H1 (cell line): ENCODE results near the gene SLC35B1. TPM values are rescaled to one million over a fixed set of nuclear protein-coding genes. Genes with fewer than 3 reads are reported as not detected.

Source experiments
- CTCF ChIA-PET: fragments of 300-600 bp; sonication (Branson Sonifier 250); formaldehyde crosslinking; loops from one replicate; lab custom pipeline; 2021; ENCODE audit not compliant: partially characterized antibody; lab: Charles Lee
- POLR2A ChIA-PET: fragments of 300-600 bp; sonication (Branson Sonifier 250); formaldehyde crosslinking; loops from one replicate; lab custom pipeline; 2021; ENCODE audit warnings: inconsistent platforms; ENCODE audit not compliant: partially characterized antibody; lab: Charles Lee
- DNase-seq, 2 experiments: peaks; one replicate each; pipeline versions ENCODE4 v3.0.0 to v3.0.0-alpha.2; 2010 to 2022; ENCODE audit warnings: low spot score in 2 of 2, low read depth in 1 of 2, mixed read lengths in 1 of 2
- FAIRE-seq: peaks from 2 replicates; lab custom pipeline; 2011; peaks lifted over from hg19 to GRCh38; lab: Jason Lieb, UNC
- H2AFZ ChIP-seq: 2 replicates; pipeline ENCODE4 v1.8.1; 2012; ENCODE audit warnings: low read length, inconsistent platforms
- H2AK5ac ChIP-seq: 2 replicates; pipeline ENCODE4 v1.6.1; 2013; ENCODE audit warnings: low read depth, low read length
- H2BK120ac ChIP-seq: replicated peaks from 2 replicates; pipeline ENCODE3; 2013; ENCODE audit warnings: low read depth, low read length, inconsistent platforms
- H2BK12ac ChIP-seq: 2 replicates; pipeline ENCODE4 v1.6.1; 2013; ENCODE audit warnings: low read depth, low read length
- H2BK15ac ChIP-seq: 2 replicates; pipeline ENCODE4 v1.6.1; 2013; ENCODE audit warnings: low read length
- H2BK20ac ChIP-seq: 2 replicates; pipeline ENCODE4 v1.6.1; 2013; ENCODE audit warnings: low read length
- H2BK5ac ChIP-seq: 2 replicates; pipeline ENCODE4 v1.6.1; 2013; ENCODE audit warnings: low read depth, low read length
- H3K14ac ChIP-seq: 2 replicates; pipeline ENCODE4 v1.6.1; 2013; ENCODE audit warnings: inconsistent platforms; ENCODE audit not compliant: insufficient read length
- H3K18ac ChIP-seq: 2 replicates; pipeline ENCODE4 v1.6.1; 2013; ENCODE audit warnings: low read length; ENCODE audit errors: extremely low read depth
- H3K23ac ChIP-seq: 2 replicates; pipeline ENCODE4 v1.6.1; 2013; ENCODE audit warnings: inconsistent platforms; ENCODE audit not compliant: insufficient read length
- H3K23me2 ChIP-seq: 2 replicates; pipeline ENCODE4 v1.6.1; 2013; ENCODE audit warnings: low read depth, low read length
- H3K27ac ChIP-seq: 2 replicates; pipeline ENCODE4 v1.6.1; 2011; ENCODE audit warnings: low read depth, low read length, inconsistent platforms
- H3K27me3 ChIP-seq, 4 experiments: replicated peaks in 1 of 4; 1 replicate in 1 of 4; 2 replicates in 3 of 4; pipeline versions ENCODE4 v1.6.1 to v1.8.1; 2011 to 2013; ENCODE audit warnings: low read length in 3 of 4, mild to moderate bottlenecking in 3 of 4, inconsistent platforms in 2 of 4, mixed read lengths in 2 of 4, moderate library complexity in 1 of 4; ENCODE audit not compliant: control insufficient read depth in 3 of 4, insufficient read depth in 3 of 4; ENCODE audit errors: extremely low read depth in 1 of 4
- H3K36me3 ChIP-seq, 4 experiments: 2 replicates each; pipeline versions ENCODE4 v1.6.1 to v1.8.1; 2011 to 2013; ENCODE audit warnings: mild to moderate bottlenecking in 4 of 4, low read length in 3 of 4, moderate library complexity in 2 of 4, control low read depth in 1 of 4, inconsistent platforms in 1 of 4; ENCODE audit not compliant: insufficient read depth in 4 of 4, control insufficient read depth in 2 of 4
- H3K4ac ChIP-seq: replicated peaks from 2 replicates; pipeline ENCODE3; 2013; ENCODE audit warnings: low read length, low read depth, mixed read lengths, inconsistent platforms; ENCODE audit not compliant: insufficient read length
- H3K4me1 ChIP-seq, 4 experiments: replicated peaks in 1 of 4; 1 replicate in 1 of 4; 2 replicates in 3 of 4; pipeline versions ENCODE4 v1.6.1 to v1.8.1; 2011 to 2013; ENCODE audit warnings: low read length in 3 of 4, inconsistent platforms in 2 of 4, mixed read lengths in 1 of 4; ENCODE audit not compliant: insufficient read depth in 4 of 4, control insufficient read depth in 3 of 4
- H3K4me2 ChIP-seq, 2 experiments: 2 replicates each; pipeline versions ENCODE4 v1.6.1 to v1.8.1; 2011 to 2013; ENCODE audit warnings: low read depth in 2 of 2, low read length in 2 of 2, control low read depth in 1 of 2, inconsistent platforms in 1 of 2, mild to moderate bottlenecking in 1 of 2; ENCODE audit not compliant: insufficient read depth in 1 of 2
- H3K4me3 ChIP-seq, 4 experiments: fragments of 200-600, 300-600 bp in 1 of 4; sonication (generic), shearing (Covaris generic), sonication (Bioruptor Twin) in 1 of 4; 2 replicates each; pipeline versions ENCODE4 v1.5.1 to v1.8.1; 2011 to 2016; ENCODE audit warnings: low read length in 4 of 4, low read depth in 3 of 4, control low read depth in 2 of 4, inconsistent platforms in 2 of 4, mild to moderate bottlenecking in 2 of 4, mixed read lengths in 1 of 4, moderate library complexity in 1 of 4; ENCODE audit not compliant: insufficient read depth in 2 of 4; ENCODE audit errors: extremely low read depth in 1 of 4
- H3K56ac ChIP-seq: replicated peaks from 2 replicates; pipeline ENCODE3; 2013; ENCODE audit warnings: low read depth, mild to moderate bottlenecking, mixed read lengths, low read length, inconsistent platforms; ENCODE audit not compliant: insufficient read length
- H3K79me1 ChIP-seq: 2 replicates; pipeline ENCODE4 v1.6.1; 2013; ENCODE audit warnings: low read depth, low read length, control low read depth
- H3K79me2 ChIP-seq, 2 experiments: 2 replicates each; pipeline versions ENCODE4 v1.6.1 to v1.8.1; 2012 to 2013; ENCODE audit warnings: low read length in 2 of 2, mild to moderate bottlenecking in 2 of 2, inconsistent platforms in 1 of 2; ENCODE audit not compliant: insufficient read depth in 2 of 2, control insufficient read depth in 1 of 2
- H3K9ac ChIP-seq, 4 experiments: replicated peaks in 1 of 4; 1 replicate in 1 of 4; 2 replicates in 3 of 4; pipeline versions ENCODE4 v1.6.1 to v1.8.1; 2011 to 2013; ENCODE audit warnings: low read depth in 3 of 4, low read length in 3 of 4, control low read depth in 2 of 4, mild to moderate bottlenecking in 2 of 4, moderate library complexity in 2 of 4, inconsistent platforms in 1 of 4; ENCODE audit errors: extremely low read depth in 1 of 4
- H3K9me3 ChIP-seq, 2 experiments: 2 replicates each; pipeline versions ENCODE4 v1.6.1 to v1.8.1; 2012 to 2013; ENCODE audit warnings: mild to moderate bottlenecking in 2 of 2, moderate library complexity in 2 of 2, control low read depth in 1 of 2, inconsistent platforms in 1 of 2, low read depth in 1 of 2, low read length in 1 of 2, mixed read lengths in 1 of 2; ENCODE audit not compliant: insufficient read depth in 2 of 2
- H4K20me1 ChIP-seq, 2 experiments: replicated peaks in 1 of 2; 2 replicates each; pipeline versions ENCODE3 to v1.8.1; 2011 to 2013; ENCODE audit warnings: inconsistent platforms in 2 of 2, low read length in 2 of 2, mild to moderate bottlenecking in 1 of 2; ENCODE audit not compliant: insufficient read depth in 2 of 2, control insufficient read depth in 1 of 2
- H4K5ac ChIP-seq: 2 replicates; pipeline ENCODE4 v1.6.1; 2013; ENCODE audit warnings: low read length, low read depth, mixed read lengths, inconsistent platforms; ENCODE audit not compliant: insufficient read length
- H4K8ac ChIP-seq: 2 replicates; pipeline ENCODE4 v1.8.0; 2013; ENCODE audit warnings: mild to moderate bottlenecking, moderate library complexity, low read length, inconsistent platforms; ENCODE audit not compliant: insufficient read depth; ENCODE audit errors: extremely low read depth
- H4K91ac ChIP-seq: replicated peaks from 2 replicates; pipeline ENCODE3; 2013; ENCODE audit warnings: low read length, mixed read lengths, inconsistent platforms; ENCODE audit not compliant: insufficient read length
- CEBPB ChIP-seq: IDR thresholded peaks from 2 replicates; pipeline ENCODE4 v1.6.1; 2012; ENCODE audit warnings: low read depth, low read length
- CHD1 ChIP-seq: IDR thresholded peaks from 2 replicates; pipeline ENCODE4 v1.6.1; 2012; ENCODE audit warnings: low read depth, low read length, improper control_type of control experiment
- GTF2F1 ChIP-seq: IDR thresholded peaks from 2 replicates; pipeline ENCODE4 v1.6.1; 2012; ENCODE audit warnings: low read depth, low read length, improper control_type of control experiment, borderline replicate concordance
- HDAC6 ChIP-seq: IDR thresholded peaks from one replicate; pipeline ENCODE4 v1.7.1; 2012; ENCODE audit warnings: low read depth, mild to moderate bottlenecking, inconsistent platforms, low read length, moderate library complexity
- NRF1 ChIP-seq: IDR thresholded peaks from 2 replicates; pipeline ENCODE4 v1.6.1; 2011; ENCODE audit warnings: mild to moderate bottlenecking, low read depth, low read length, improper control_type of control experiment
- RAD21 ChIP-seq, 2 experiments: IDR thresholded peaks in 1 of 2; conservative IDR thresholded peaks in 1 of 2; 2 replicates each; pipeline ENCODE4 v1.6.1; 2011; ENCODE audit warnings: low read depth in 2 of 2, low read length in 2 of 2, improper control_type of control experiment in 1 of 2, inconsistent platforms in 1 of 2, mild to moderate bottlenecking in 1 of 2, moderate library complexity in 1 of 2
- WGBS, 2 experiments: shearing (Covaris generic) in 1 of 2; methylation state at CpG; one replicate each; pipeline versions ENCODE4 v1.1.6 to v1.1.7; 2013 to 2015; ENCODE audit warnings: low lambda C conversion rate in 2 of 2, mixed read lengths in 2 of 2, inconsistent platforms in 1 of 2, low coverage in 1 of 2, missing lambda C conversion rate in 1 of 2; ENCODE audit not compliant: insufficient replicate concordance in 2 of 2, insufficient coverage in 1 of 2, insufficient read length in 1 of 2; ENCODE audit errors: extremely low coverage in 1 of 2, missing lambda C conversion rate in 1 of 2; 5-methylcytosine and 5-hydroxymethylcytosine counted together
- polyA plus RNA-seq, 7 experiments: library from polyadenylated mRNA; depleted of rRNA in 3 of 7; stranded (reverse) in 5 of 7; unstranded in 2 of 7; fragments of >200 nt in 5 of 7; fragments of 200-250 nt in 2 of 7; gene quantifications; 1 replicate in 5 of 7; 2 replicates in 1 of 7; 4 replicates in 1 of 7; pipeline versions ENCODE4 v1.2.1 to v1.2.3, GENCODE V29; 2011 to 2013; ENCODE audit warnings: missing spikeins in 2 of 7, mixed read lengths in 2 of 7
- total RNA-seq: library from RNA; stranded (reverse); fragmentation: NEBNext Ultra II Directional; extraction: Animal tissue kit (Norgen Biotek cat#: 25700); gene quantifications from 2 replicates; pipeline ENCODE4 v1.2.1, GENCODE V29; 2021
- TF ChIP-seq, protein P1 (sequence below): IDR thresholded peaks from 2 replicates; pipeline ENCODE4 v1.6.1; 2011; ENCODE audit warnings: low read length, improper control_type of control experiment
- TF ChIP-seq, protein P2 (sequence below): IDR thresholded peaks from 2 replicates; pipeline ENCODE4 v1.6.1; 2012; ENCODE audit warnings: low read length, inconsistent platforms

Gene SLC35B1
- total and polyA plus RNA-seq, 2 of the 8 experiments (the other 6 are each of a cell fraction or from before 2014, with no cell fraction given), result 56.5 to 87.7 TPM

DNA sequence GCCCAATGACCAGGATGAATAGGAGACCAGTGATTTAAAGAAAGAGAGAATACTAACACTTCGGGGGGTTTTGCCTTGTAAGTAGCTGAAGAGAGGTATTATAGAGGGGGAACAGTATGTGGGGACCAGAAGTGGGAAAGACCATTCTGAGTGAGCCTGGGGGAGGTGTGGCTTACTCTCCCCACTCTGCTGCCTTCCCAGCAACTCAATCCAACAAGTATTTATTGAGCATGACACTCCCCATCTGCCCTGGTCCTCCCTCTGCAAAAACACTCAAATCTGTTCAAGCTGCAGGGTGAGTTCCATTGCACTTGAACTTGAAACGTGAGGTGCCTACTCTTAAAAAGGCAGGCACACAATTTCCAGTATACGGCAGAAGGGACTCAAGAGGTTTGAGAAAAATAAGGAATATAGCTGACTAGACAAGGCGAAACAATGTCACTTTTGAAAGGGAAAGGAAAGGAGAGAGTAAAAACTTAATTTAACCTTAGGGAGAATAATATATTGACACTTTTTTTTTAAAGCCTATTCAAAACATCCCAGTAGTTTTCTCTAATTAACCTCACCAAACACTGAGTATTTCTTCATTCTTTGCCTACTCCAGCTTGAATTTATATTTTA is 48.0 kb upstream of the SLC35B1 start:
- Histone ChIP-seq H3K56ac (no peak overlapping the region), H3K9ac (no peak overlapping the region), H3K27ac (no peak overlapping the region), H2BK15ac (no peak overlapping the region), H3K9me3 (no peaks in the 10 kb centered on the region), H3K23me2 (no peaks in the 10 kb centered on the region), H3K4me1 (peaks cover 0 to 4% (median 0%) of the 10 kb centered on the region in 4 experiments; a peak in 4 of 7 replicates), H3K79me1 (no peaks in the 10 kb centered on the region; the same call in none of the 2 replicates), H3K79me2 (peaks cover 6 to 73% of the 10 kb centered on the region in 2 experiments; a peak in 3 of 4 replicates), H2BK120ac (no peak overlapping the region), H2AFZ (no peak overlapping the region), H4K20me1 (peaks cover 0 to 10% of the 10 kb centered on the region in 2 experiments), H3K27me3 (no peaks in the 10 kb centered on the region), H4K8ac (no peak overlapping the region), H2BK20ac (no peak overlapping the region), H3K4ac (no peak overlapping the region), H3K36me3 (0 out of 8 replicates have a peak, but pooled peaks cover 0 to 2% (median 0%) of the 10 kb centered on the region in 4 experiments), H3K23ac (no peak overlapping the region), H2BK12ac (no peak overlapping the region), H3K4me3 (no peak overlapping the region), H3K14ac (no peak overlapping the region), H2AK5ac (no peak overlapping the region), H2BK5ac (no peak overlapping the region), H3K4me2 (no peak overlapping the region; a peak in 1 of 4 replicates), H3K18ac (no peak overlapping the region), H4K5ac (no peak overlapping the region), H4K91ac (no peak overlapping the region)
- CTCF ChIA-PET, result interaction anchor here (1.0 to 1.1 kb wide), 2 partner anchors 8 to 17 kb away, joined by 3 read pairs; no protein-coding TSS in a partner anchor
- POLR2A ChIA-PET, result interaction anchor here (1.3 to 6.9 kb wide), 4 partner anchors 7 to 46 kb away, joined by 4 to 56 read pairs (median 8); partner anchors contain the start of genes FAM117A and KAT7
- DNase-seq, result no peak
- WGBS, 2 experiments, result 89% methylated on average over 4 of the region's 4 CpGs; no CpG with 5 or more reads in 1 of the 2 experiments
- no peak for FAIRE-seq
- TF ChIP-seq, protein P1, sequence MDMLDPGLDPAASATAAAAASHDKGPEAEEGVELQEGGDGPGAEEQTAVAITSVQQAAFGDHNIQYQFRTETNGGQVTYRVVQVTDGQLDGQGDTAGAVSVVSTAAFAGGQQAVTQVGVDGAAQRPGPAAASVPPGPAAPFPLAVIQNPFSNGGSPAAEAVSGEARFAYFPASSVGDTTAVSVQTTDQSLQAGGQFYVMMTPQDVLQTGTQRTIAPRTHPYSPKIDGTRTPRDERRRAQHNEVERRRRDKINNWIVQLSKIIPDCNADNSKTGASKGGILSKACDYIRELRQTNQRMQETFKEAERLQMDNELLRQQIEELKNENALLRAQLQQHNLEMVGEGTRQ, result no peak
- TF ChIP-seq CEBPB (no peak), CHD1 (no peak), GTF2F1 (no peak), HDAC6 (no peak), RAD21 (IDR thresholded peaks at IDR 0.05 in 1 of 2, conservative IDR thresholded peaks at IDR 0.05 in 1 of 2; ENCODE audit: low read depth in 2 of 2, low read length in 2 of 2) (no peak), NRF1 (no peak)
- TF ChIP-seq, protein P2, sequence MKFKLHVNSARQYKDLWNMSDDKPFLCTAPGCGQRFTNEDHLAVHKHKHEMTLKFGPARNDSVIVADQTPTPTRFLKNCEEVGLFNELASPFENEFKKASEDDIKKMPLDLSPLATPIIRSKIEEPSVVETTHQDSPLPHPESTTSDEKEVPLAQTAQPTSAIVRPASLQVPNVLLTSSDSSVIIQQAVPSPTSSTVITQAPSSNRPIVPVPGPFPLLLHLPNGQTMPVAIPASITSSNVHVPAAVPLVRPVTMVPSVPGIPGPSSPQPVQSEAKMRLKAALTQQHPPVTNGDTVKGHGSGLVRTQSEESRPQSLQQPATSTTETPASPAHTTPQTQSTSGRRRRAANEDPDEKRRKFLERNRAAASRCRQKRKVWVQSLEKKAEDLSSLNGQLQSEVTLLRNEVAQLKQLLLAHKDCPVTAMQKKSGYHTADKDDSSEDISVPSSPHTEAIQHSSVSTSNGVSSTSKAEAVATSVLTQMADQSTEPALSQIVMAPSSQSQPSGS, result no peak
